Spleen (tissue), 3 donors: ENCODE measurements around the gene HNRNPA3.

Experiments used
- POLR2A ChIP-seq, 3 donors: fragments of 450-650 bp; IDR thresholded peaks; one replicate each; pipeline ENCODE4 v1.5.1; 2017; ENCODE audit warnings: antibody characterized with exemption in 3 of 3, mild to moderate bottlenecking in 1 of 3
- POLR2AphosphoS5 ChIP-seq, 3 donors: sonication (generic); formaldehyde crosslinking; IDR thresholded peaks; one replicate each; pipeline ENCODE4 v1.5.1; 2017; ENCODE audit warnings: antibody characterized with exemption in 3 of 3

DNA sequence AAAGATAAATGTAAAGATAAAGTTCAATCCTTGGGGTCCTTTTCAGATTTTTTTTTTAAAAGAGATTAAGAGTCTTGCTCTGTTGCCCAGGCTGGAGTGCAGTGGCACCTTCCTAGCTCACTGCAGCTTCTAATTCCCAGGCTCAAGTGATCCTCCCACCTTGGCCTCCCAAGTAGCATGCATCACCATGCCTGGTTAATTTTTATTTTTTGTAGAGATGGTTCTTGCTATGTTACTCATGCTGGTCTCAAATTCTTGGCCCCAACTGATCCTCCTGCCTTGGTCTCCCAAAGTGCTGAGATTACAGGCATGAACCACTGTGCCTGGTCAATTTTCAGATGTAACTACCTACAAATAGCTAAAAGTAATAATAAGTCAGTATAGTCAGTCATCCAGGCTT lies 30.9 kb downstream of the HNRNPA3 start:
- TF ChIP-seq POLR2A (IDR thresholded peaks at IDR 0.05) (no peak), POLR2AphosphoS5 (IDR thresholded peaks at IDR 0.05) (no peak)
